GM19324 (cell line): ENCODE data around the gene PMP22.
"Not testable (repeated sequence)": the region's sequence is repeated elsewhere in the genome, so short reads cannot be mapped to it uniquely, and the experiment has no call there.

Experiments used
- ATAC-seq: cut with Tn5 transposase; IDR thresholded peaks from one replicate; pipeline ENCODE4 v1.9.1; 2021; ENCODE audit warnings: mild to moderate bottlenecking, moderate library complexity; ENCODE audit not compliant: unreplicated experiment, low FRiP score

Gene PMP22

DNA sequence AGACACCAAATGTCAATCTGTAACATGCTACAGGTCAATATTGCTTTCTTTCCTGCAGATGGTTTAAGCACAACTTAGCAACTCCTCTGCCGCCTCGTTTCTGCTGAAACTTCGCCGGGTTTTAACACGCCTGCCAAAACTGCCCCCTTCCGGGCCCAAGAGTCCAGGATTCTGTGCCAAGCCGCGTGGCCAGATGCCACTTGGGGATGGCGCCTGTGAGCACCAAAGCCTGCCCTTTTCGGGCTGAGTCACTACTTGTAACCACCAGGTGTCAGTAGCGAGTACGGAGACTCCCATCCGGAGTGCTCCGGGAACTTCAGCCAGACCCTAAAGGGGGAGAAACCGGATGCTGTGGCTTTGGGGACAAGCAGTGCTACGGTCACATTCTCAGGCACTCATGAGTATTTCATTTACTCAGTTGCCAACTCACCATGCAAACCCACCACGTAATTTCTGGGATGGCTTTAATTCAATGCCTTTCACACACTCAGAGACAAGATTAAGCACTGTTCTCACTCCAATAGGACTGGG lies 7.8 kb downstream of the PMP22 start:
- ATAC-seq: peak; percentile 54

DNA sequence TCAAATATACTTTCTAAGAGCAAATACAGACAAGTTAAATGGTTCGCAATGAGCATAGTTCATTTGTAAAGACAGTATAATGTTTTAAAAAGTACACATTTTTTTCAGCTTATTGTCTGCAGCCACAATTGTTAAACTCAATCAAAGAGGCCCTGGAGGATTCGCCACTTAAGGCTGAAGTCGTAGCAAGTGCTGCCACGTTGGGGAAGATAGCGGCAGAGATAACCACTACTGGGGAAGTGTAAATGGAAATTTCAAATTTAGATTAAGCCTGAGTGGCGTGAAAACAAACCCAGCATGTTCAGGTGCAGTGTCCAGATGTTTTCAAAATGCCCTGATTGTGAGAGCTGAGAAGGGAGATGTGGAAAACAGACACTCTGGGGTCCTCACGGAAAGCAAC lies 8.4 kb downstream of the PMP22 start:
- ATAC-seq: no peak

DNA sequence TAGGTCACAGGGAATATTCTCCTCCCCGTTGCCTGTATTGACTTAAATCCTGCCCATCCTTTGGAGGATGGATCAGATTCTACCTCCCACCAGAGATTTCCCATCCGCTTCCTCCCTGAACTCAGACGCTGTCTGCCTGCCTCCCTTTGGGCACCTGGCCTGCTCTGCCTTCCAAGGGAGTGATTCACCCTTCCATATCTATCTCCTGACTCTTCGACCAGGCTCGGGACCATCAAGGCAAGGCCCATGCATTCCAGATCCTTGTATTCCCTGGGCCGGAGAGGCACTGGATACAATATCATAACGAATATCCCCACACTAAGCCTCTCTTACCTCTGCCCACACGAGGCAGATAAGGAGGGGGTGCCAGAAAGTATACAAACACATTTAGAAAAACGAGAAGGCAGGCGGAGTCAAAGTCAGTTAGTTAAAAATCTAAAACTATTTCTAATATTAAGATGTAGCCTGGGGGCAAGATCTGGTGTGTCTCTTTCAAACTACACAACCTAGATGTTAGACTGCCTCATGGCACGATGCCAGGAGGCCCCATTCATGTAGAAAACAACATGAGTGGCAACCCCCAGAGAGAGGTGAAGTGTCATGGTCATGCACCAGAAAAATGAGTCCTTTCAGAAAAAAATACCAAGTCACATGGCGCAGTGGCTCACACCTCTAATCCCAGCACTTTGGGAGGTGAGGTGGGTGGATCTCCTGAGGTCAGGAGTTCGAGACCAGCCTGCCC lies 9.2 kb downstream of the PMP22 start:
- no peak for ATAC-seq

GRCh38 chr17:15250135-15250860 lies 14.8 kb downstream of the PMP22 start:
- no peak for ATAC-seq

GRCh38 chr17:15249487-15249886 lies 15.6 kb downstream of the PMP22 start:
- no peak for ATAC-seq

GRCh38 chr17:15247891-15248529 lies 17.1 kb downstream of the PMP22 start:
- ATAC-seq: no peak

- no peak for ATAC-seq
Observed at GRCh38 chr17:15245054-15245453, 20.1 kb downstream of the PMP22 start.

DNA sequence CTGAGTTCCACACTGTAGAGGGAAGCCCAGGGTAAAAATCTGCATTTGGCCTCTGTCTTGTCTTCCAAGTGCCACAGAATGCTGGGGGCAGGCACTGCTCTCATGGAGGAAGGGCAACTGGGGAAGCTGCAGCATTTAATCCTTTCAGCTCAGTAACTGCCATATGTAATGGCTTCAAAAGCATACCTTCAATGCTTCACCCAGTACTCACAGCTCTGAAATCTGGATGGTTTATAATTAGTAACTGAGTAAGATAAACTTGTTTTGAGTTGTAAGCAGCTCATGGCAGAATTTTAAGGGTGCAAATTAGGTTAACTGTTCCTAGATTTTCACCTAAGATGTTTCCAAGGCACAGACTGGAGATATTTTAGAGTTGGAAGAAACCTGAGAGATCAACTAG lies 24.5 kb downstream of the PMP22 start:
- no peak for ATAC-seq

DNA sequence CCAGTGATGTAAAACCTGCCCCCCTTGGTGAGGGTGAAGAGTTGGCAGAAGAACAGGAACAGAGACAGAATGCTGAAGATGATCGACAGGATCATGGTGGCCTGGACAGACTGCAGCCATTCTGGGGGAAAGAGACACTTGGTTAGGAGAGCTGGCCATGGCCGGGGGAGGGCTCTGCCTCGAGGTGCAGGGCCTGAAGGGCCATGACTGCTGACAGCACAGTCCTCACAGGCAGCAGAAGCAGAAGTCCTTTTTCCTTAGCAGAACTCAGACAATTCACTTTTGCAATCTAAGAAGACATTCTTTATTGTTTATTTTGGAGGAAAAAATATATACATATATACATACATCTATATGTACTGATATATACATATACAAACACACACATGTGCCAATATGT lies 25.6 kb downstream of the PMP22 start:
- no peak for ATAC-seq

DNA sequence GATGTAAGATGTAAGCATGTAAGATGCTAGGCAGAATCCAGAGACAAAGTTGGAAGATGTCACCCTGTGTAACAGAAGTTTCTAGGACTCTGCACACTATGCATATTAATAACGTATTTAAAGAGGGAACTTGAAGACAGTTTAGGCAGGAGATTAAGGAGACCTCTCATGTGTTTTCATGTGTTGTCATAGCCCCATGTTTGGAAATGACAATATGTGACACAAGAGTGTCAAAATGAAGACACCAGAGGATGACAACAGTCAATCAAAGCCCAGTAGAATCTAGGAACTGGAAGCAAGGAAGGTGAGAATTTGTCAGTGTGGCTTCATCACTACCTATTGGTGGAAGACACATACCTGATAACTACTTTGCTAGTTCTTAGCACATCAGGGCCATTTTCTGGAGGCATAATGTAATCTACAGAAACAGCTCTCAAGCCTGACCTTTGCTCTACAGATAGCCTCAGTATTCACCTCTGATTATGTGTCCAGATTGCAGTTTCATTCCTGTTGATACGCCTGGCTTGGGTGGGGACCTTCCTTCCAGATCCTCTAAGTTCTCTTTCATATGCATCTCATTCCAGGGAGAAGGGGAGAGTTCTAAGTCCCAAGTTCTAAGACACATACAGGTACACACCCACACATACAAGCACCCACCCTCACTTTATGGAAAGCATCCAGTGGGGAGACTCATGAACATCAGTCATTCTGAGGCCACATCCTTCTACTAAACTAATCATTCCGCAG lies 26.3 kb downstream of the PMP22 start:
- ATAC-seq: no peak

DNA sequence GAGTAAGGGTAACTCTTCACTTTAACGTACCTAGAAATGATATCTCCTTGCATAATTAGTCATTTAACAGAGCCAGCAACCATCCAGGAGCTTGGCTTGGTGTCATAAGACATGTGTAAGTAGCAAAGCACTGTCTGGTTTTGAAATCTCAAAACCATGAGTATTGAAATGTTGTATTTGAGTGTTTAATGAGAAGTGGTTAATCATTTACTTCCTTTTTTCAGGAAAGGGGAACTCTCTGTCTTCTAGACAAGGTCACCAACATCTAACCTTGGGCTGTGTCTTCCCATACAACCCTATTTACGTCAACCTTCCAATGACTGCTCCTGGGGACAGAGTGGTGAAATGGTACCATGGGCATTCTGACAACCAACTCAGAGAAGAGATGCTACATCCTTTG lies 27.1 kb downstream of the PMP22 start:
- no peak for ATAC-seq

DNA sequence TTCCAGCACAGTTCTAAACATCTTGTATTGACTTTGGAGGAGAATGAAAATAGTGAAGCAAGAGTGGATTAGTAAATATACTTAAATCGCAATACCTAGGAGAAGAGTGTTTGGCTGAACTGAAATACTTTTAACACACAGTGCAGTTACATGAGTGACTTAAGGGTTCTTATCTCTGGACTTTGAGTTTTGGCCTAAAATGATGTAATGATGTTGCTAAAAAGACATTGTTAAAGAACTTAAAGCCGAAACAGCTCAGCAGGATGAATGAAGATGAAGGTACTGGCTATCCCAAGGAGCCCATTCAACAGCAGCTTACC lies 28.1 kb downstream of the PMP22 start:
- no peak for ATAC-seq

DNA sequence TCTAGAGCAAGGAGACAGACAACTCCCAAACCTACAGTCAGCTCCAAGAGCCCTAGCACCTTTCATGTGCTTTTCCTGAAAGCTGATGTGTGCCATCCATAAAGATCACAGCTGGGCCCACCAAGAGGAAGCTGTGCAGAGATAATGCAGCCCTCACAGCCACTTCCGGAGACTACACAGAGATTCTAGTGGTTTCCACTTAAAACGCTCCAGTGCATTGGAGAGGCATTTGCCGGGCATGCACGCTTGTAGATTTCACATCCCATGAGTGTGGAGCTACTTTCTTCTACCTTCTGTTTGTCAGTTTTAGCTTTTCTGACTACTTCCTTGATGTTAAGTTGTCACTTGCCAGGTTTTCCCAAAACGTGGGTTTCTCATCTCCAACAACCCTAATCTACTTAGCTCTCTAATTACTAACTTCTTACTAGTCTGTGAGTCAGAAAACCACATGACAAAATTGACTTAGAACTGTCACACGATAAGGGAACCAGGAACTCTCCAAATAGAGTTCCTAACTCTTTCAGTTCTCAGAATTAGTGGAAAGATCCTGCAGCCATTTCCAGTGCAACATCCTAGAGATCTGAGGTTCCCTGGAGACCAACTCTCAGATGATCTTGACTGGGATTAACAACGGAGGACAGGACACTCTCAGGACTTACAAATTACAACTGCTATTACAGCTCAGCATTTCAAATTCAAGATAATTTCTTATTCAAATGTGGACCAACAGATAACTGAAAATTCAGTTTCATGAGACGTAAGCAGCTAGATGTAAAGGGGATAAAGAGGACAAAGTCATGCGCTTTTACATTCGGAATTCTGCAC lies 28.6 kb downstream of the PMP22 start:
- ATAC-seq: no peak

DNA sequence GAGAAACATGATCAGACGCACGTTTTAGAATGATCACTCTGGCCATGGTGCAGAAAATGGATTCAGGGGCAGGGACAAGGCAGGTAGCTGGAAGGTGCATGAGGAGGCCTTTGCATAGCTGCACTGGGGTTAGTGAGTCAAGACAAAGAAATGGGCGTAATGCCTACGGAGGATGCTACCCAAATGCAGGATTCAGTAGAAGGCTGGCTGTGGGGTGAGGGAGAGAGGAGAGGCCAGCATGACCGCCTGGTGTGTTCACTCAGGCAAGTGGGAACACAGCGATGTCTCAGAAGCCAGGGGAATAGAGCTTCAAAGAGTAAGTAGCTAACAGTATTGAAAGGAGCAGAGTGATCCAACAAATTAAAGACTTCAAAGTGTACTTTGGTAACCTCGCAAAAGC lies 31.2 kb downstream of the PMP22 start:
- no peak for ATAC-seq

DNA sequence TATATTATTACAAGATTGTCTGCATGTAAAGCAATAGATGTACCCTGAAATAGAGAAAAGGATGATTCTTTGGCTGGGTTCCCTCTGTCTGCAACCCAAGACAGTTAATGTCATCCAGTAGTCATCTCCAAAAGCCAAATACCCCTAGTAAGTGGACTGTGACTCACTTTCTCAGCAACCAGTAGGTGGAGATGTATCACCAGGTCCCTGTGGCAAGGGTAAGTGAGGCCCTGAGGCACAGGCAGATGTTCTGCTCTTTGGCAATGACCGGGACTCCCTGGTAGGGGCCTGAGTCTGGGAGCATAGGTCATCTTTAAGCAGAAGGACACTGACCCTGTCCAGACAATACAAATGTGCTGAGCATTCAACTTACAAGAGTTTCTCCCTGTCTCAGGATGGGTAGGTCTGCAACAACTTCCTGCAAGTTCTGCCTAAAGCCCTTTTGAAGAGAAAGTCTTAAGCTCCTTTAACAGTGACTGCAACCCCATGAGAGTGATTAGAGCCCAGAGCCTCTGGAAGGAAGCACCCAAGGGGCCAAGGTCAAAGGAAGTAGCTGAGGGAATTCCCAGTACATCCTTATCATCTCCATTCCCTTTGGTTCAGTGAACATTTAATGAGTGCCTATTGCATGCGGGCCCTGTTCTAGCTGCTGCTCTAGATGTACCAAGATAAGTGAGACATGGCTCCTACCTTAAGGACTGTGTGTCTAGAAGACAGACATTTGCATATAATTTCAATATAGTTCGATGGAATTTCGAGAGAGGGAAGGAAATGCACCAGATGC lies 31.9 kb downstream of the PMP22 start:
- no peak for ATAC-seq

DNA sequence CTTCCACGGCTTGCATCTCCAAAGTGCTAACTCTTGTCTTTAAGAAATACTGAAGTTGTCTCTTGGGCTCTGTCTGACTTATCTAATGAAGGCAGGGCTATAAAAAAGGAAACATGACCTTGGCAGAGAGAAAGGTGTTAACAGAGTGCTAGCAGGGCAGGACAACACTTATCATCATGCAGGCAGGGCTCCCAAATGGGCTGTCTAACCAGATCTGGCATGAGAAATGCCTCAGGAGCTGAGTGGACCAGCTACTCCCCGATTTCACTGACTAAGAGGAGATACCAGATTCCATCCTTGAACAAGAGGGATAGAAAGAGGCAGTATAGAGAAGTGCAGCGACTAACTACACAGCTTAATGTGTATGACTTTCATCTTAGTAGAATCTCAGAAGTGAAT lies 32.6 kb downstream of the PMP22 start:
- ATAC-seq: no peak

DNA sequence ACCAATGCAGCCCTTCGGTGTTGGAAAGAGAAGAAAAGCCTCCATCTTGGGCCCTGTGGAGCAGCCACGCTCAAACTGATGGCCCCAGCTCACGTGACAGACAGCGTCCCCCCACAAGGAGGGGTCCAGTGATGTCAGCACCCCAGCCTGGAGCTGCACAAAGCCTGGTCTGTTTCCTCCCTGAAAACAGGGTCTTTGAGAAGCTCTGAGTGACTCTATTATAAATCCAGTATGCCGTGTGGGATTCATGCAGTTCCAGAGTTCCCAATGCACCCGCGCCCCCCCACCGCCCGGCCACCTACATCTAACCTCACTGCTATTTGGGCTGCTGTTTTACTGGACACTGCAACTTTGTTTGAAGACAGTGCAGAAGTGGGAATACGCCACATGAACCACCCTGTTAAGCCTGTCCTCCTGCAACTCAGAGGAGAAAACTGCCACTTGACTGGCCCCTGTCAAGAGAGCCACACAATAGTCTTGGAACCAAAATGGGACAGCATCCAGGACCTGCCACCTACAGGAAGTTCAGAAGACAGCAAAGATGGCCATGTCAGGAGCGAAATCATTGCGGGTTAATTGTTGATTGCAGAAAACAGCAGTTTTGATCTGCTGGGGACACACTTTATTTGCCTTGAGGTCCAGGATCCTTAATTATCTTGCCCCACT lies 33.1 kb downstream of the PMP22 start:
- ATAC-seq: no peak

DNA sequence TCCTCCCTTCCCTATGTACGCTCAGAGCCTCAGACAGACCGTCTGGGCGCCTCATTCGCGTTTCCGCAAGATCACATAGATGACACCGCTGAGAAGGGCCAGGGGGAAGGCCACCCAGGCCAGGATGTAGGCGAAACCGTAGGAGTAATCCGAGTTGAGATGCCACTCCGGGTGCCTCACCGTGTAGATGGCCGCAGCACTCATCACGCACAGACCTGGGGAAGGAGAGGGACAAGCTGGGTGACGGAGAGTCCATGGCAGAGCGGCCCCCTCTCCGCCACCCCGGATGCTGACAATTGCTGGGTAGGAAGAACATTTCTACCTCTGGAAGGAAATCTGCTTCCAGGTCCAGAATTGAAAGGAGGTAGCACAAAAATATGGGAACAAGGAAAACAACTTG lies 34.3 kb downstream of the PMP22 start:
- ATAC-seq: no peak

DNA sequence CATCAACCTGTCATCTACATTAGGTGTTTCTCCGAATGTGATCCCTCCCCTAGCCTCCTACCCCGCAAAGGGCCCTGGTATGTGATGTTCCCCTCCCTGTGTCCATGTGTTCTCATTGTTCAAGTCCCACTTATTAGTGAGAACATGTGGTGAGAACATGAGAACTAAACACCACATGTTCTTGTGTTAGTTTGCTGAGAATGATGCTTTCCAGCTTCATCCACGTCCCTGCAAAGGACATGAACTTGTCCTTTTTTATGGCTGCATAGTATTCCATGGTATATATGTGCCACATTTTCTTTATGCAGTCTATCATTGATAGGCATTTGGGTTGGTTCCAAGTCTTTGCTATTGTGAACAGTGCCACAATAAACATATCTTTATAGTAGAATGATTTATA lies 43.3 kb downstream of the PMP22 start:
- not testable (repeated sequence) for ATAC-seq
